H1 (cell line): ENCODE data around the gene ZNF346. TPM values are rescaled to one million over a fixed set of nuclear protein-coding genes. Genes with fewer than 3 reads are reported as not detected.

Experiments used
- CTCF ChIA-PET: fragments of 300-600 bp; sonication (Branson Sonifier 250); formaldehyde crosslinking; loops from one replicate; lab custom pipeline; 2021; ENCODE audit not compliant: partially characterized antibody; lab: Charles Lee
- POLR2A ChIA-PET: fragments of 300-600 bp; sonication (Branson Sonifier 250); formaldehyde crosslinking; loops from one replicate; lab custom pipeline; 2021; ENCODE audit warnings: inconsistent platforms; ENCODE audit not compliant: partially characterized antibody; lab: Charles Lee
- DNase-seq, 2 experiments: peaks; one replicate each; pipeline versions ENCODE4 v3.0.0 to v3.0.0-alpha.2; 2010 to 2022; ENCODE audit warnings: low spot score in 2 of 2, low read depth in 1 of 2, mixed read lengths in 1 of 2
- FAIRE-seq: peaks from 2 replicates; lab custom pipeline; 2011; peaks lifted over from hg19 to GRCh38; lab: Jason Lieb, UNC
- H2AFZ ChIP-seq: 2 replicates; pipeline ENCODE4 v1.8.1; 2012; ENCODE audit warnings: low read length, inconsistent platforms
- H2AK5ac ChIP-seq: 2 replicates; pipeline ENCODE4 v1.6.1; 2013; ENCODE audit warnings: low read depth, low read length
- H2BK120ac ChIP-seq: replicated peaks from 2 replicates; pipeline ENCODE3; 2013; ENCODE audit warnings: low read depth, low read length, inconsistent platforms
- H2BK12ac ChIP-seq: 2 replicates; pipeline ENCODE4 v1.6.1; 2013; ENCODE audit warnings: low read depth, low read length
- H2BK15ac ChIP-seq: 2 replicates; pipeline ENCODE4 v1.6.1; 2013; ENCODE audit warnings: low read length
- H2BK20ac ChIP-seq: 2 replicates; pipeline ENCODE4 v1.6.1; 2013; ENCODE audit warnings: low read length
- H2BK5ac ChIP-seq: 2 replicates; pipeline ENCODE4 v1.6.1; 2013; ENCODE audit warnings: low read depth, low read length
- H3K14ac ChIP-seq: 2 replicates; pipeline ENCODE4 v1.6.1; 2013; ENCODE audit warnings: inconsistent platforms; ENCODE audit not compliant: insufficient read length
- H3K18ac ChIP-seq: 2 replicates; pipeline ENCODE4 v1.6.1; 2013; ENCODE audit warnings: low read length; ENCODE audit errors: extremely low read depth
- H3K23ac ChIP-seq: 2 replicates; pipeline ENCODE4 v1.6.1; 2013; ENCODE audit warnings: inconsistent platforms; ENCODE audit not compliant: insufficient read length
- H3K23me2 ChIP-seq: 2 replicates; pipeline ENCODE4 v1.6.1; 2013; ENCODE audit warnings: low read depth, low read length
- H3K27ac ChIP-seq: 2 replicates; pipeline ENCODE4 v1.6.1; 2011; ENCODE audit warnings: low read depth, low read length, inconsistent platforms
- H3K27me3 ChIP-seq, 4 experiments: replicated peaks in 1 of 4; 1 replicate in 1 of 4; 2 replicates in 3 of 4; pipeline versions ENCODE4 v1.6.1 to v1.8.1; 2011 to 2013; ENCODE audit warnings: low read length in 3 of 4, mild to moderate bottlenecking in 3 of 4, inconsistent platforms in 2 of 4, mixed read lengths in 2 of 4, moderate library complexity in 1 of 4; ENCODE audit not compliant: control insufficient read depth in 3 of 4, insufficient read depth in 3 of 4; ENCODE audit errors: extremely low read depth in 1 of 4
- H3K36me3 ChIP-seq, 4 experiments: 2 replicates each; pipeline versions ENCODE4 v1.6.1 to v1.8.1; 2011 to 2013; ENCODE audit warnings: mild to moderate bottlenecking in 4 of 4, low read length in 3 of 4, moderate library complexity in 2 of 4, control low read depth in 1 of 4, inconsistent platforms in 1 of 4; ENCODE audit not compliant: insufficient read depth in 4 of 4, control insufficient read depth in 2 of 4
- H3K4ac ChIP-seq: replicated peaks from 2 replicates; pipeline ENCODE3; 2013; ENCODE audit warnings: low read length, low read depth, mixed read lengths, inconsistent platforms; ENCODE audit not compliant: insufficient read length
- H3K4me1 ChIP-seq, 4 experiments: replicated peaks in 1 of 4; 1 replicate in 1 of 4; 2 replicates in 3 of 4; pipeline versions ENCODE4 v1.6.1 to v1.8.1; 2011 to 2013; ENCODE audit warnings: low read length in 3 of 4, inconsistent platforms in 2 of 4, mixed read lengths in 1 of 4; ENCODE audit not compliant: insufficient read depth in 4 of 4, control insufficient read depth in 3 of 4
- H3K4me2 ChIP-seq, 2 experiments: 2 replicates each; pipeline versions ENCODE4 v1.6.1 to v1.8.1; 2011 to 2013; ENCODE audit warnings: low read depth in 2 of 2, low read length in 2 of 2, control low read depth in 1 of 2, inconsistent platforms in 1 of 2, mild to moderate bottlenecking in 1 of 2; ENCODE audit not compliant: insufficient read depth in 1 of 2
- H3K4me3 ChIP-seq, 4 experiments: fragments of 200-600, 300-600 bp in 1 of 4; sonication (generic), shearing (Covaris generic), sonication (Bioruptor Twin) in 1 of 4; 2 replicates each; pipeline versions ENCODE4 v1.5.1 to v1.8.1; 2011 to 2016; ENCODE audit warnings: low read length in 4 of 4, low read depth in 3 of 4, control low read depth in 2 of 4, inconsistent platforms in 2 of 4, mild to moderate bottlenecking in 2 of 4, mixed read lengths in 1 of 4, moderate library complexity in 1 of 4; ENCODE audit not compliant: insufficient read depth in 2 of 4; ENCODE audit errors: extremely low read depth in 1 of 4
- H3K56ac ChIP-seq: replicated peaks from 2 replicates; pipeline ENCODE3; 2013; ENCODE audit warnings: low read depth, mild to moderate bottlenecking, mixed read lengths, low read length, inconsistent platforms; ENCODE audit not compliant: insufficient read length
- H3K79me1 ChIP-seq: 2 replicates; pipeline ENCODE4 v1.6.1; 2013; ENCODE audit warnings: low read depth, low read length, control low read depth
- H3K79me2 ChIP-seq, 2 experiments: 2 replicates each; pipeline versions ENCODE4 v1.6.1 to v1.8.1; 2012 to 2013; ENCODE audit warnings: low read length in 2 of 2, mild to moderate bottlenecking in 2 of 2, inconsistent platforms in 1 of 2; ENCODE audit not compliant: insufficient read depth in 2 of 2, control insufficient read depth in 1 of 2
- H3K9ac ChIP-seq, 4 experiments: replicated peaks in 1 of 4; 1 replicate in 1 of 4; 2 replicates in 3 of 4; pipeline versions ENCODE4 v1.6.1 to v1.8.1; 2011 to 2013; ENCODE audit warnings: low read depth in 3 of 4, low read length in 3 of 4, control low read depth in 2 of 4, mild to moderate bottlenecking in 2 of 4, moderate library complexity in 2 of 4, inconsistent platforms in 1 of 4; ENCODE audit errors: extremely low read depth in 1 of 4
- H3K9me3 ChIP-seq, 2 experiments: 2 replicates each; pipeline versions ENCODE4 v1.6.1 to v1.8.1; 2012 to 2013; ENCODE audit warnings: mild to moderate bottlenecking in 2 of 2, moderate library complexity in 2 of 2, control low read depth in 1 of 2, inconsistent platforms in 1 of 2, low read depth in 1 of 2, low read length in 1 of 2, mixed read lengths in 1 of 2; ENCODE audit not compliant: insufficient read depth in 2 of 2
- H4K20me1 ChIP-seq, 2 experiments: replicated peaks in 1 of 2; 2 replicates each; pipeline versions ENCODE3 to v1.8.1; 2011 to 2013; ENCODE audit warnings: inconsistent platforms in 2 of 2, low read length in 2 of 2, mild to moderate bottlenecking in 1 of 2; ENCODE audit not compliant: insufficient read depth in 2 of 2, control insufficient read depth in 1 of 2
- H4K5ac ChIP-seq: 2 replicates; pipeline ENCODE4 v1.6.1; 2013; ENCODE audit warnings: low read length, low read depth, mixed read lengths, inconsistent platforms; ENCODE audit not compliant: insufficient read length
- H4K8ac ChIP-seq: 2 replicates; pipeline ENCODE4 v1.8.0; 2013; ENCODE audit warnings: mild to moderate bottlenecking, moderate library complexity, low read length, inconsistent platforms; ENCODE audit not compliant: insufficient read depth; ENCODE audit errors: extremely low read depth
- H4K91ac ChIP-seq: replicated peaks from 2 replicates; pipeline ENCODE3; 2013; ENCODE audit warnings: low read length, mixed read lengths, inconsistent platforms; ENCODE audit not compliant: insufficient read length
- ATF2 ChIP-seq: IDR thresholded peaks from 2 replicates; pipeline ENCODE4 v1.6.1; 2012; ENCODE audit warnings: low read length, inconsistent platforms
- E2F6 ChIP-seq: IDR thresholded peaks from 2 replicates; pipeline ENCODE4 v1.6.1; 2012; ENCODE audit warnings: inconsistent platforms
- EGR1 ChIP-seq: IDR thresholded peaks from 2 replicates; pipeline ENCODE4 v1.6.1; 2011; ENCODE audit warnings: low read depth, low read length, borderline replicate concordance
- EZH2 ChIP-seq: fragments of 200-600 bp; sonication (generic); IDR thresholded peaks from 2 replicates; pipeline ENCODE4 v1.7.1; 2012; ENCODE audit warnings: low read depth, mild to moderate bottlenecking, moderate library complexity, low read length, inconsistent platforms; ENCODE audit not compliant: severe bottlenecking
- FOSL1 ChIP-seq: IDR thresholded peaks from 2 replicates; pipeline ENCODE4 v1.6.1; 2011; ENCODE audit warnings: mild to moderate bottlenecking, low read depth, low read length, moderate library complexity; ENCODE audit not compliant: insufficient read depth
- KDM4A ChIP-seq: IDR thresholded peaks from one replicate; pipeline ENCODE4 v1.7.1; 2012; ENCODE audit warnings: low read depth, mild to moderate bottlenecking, moderate library complexity, low read length, inconsistent platforms; ENCODE audit not compliant: severe bottlenecking
- POLR2A ChIP-seq, 2 experiments: IDR thresholded peaks; 1 replicate in 1 of 2; 2 replicates in 1 of 2; pipeline ENCODE4 v1.6.1; 2011; ENCODE audit warnings: low read depth in 2 of 2, low read length in 2 of 2, mild to moderate bottlenecking in 2 of 2; ENCODE audit errors: control extremely low read depth in 1 of 2
- RFX5 ChIP-seq: IDR thresholded peaks from 2 replicates; pipeline ENCODE4 v1.6.1; 2011; ENCODE audit warnings: low read depth, low read length, improper control_type of control experiment, borderline replicate concordance
- SIX5 ChIP-seq: IDR thresholded peaks from 2 replicates; pipeline ENCODE4 v1.6.1; 2011; ENCODE audit warnings: mild to moderate bottlenecking, low read depth, low read length
- SP1 ChIP-seq: IDR thresholded peaks from 2 replicates; pipeline ENCODE4 v1.6.1; 2011; ENCODE audit warnings: low read depth, low read length
- SP2 ChIP-seq: IDR thresholded peaks from 2 replicates; pipeline ENCODE4 v1.6.1; 2012; ENCODE audit warnings: mild to moderate bottlenecking, low read length, inconsistent platforms
- YY1 ChIP-seq: IDR thresholded peaks from 2 replicates; pipeline ENCODE4 v1.6.1; 2011; ENCODE audit warnings: low read depth, mild to moderate bottlenecking, low read length
- WGBS, 2 experiments: shearing (Covaris generic) in 1 of 2; methylation state at CpG; one replicate each; pipeline versions ENCODE4 v1.1.6 to v1.1.7; 2013 to 2015; ENCODE audit warnings: low lambda C conversion rate in 2 of 2, mixed read lengths in 2 of 2, inconsistent platforms in 1 of 2, low coverage in 1 of 2, missing lambda C conversion rate in 1 of 2; ENCODE audit not compliant: insufficient replicate concordance in 2 of 2, insufficient coverage in 1 of 2, insufficient read length in 1 of 2; ENCODE audit errors: extremely low coverage in 1 of 2, missing lambda C conversion rate in 1 of 2; 5-methylcytosine and 5-hydroxymethylcytosine counted together
- polyA plus RNA-seq, 7 experiments: library from polyadenylated mRNA; depleted of rRNA in 3 of 7; stranded (reverse) in 5 of 7; unstranded in 2 of 7; fragments of >200 nt in 5 of 7; fragments of 200-250 nt in 2 of 7; gene quantifications; 1 replicate in 5 of 7; 2 replicates in 1 of 7; 4 replicates in 1 of 7; pipeline versions ENCODE4 v1.2.1 to v1.2.3, GENCODE V29; 2011 to 2013; ENCODE audit warnings: missing spikeins in 2 of 7, mixed read lengths in 2 of 7
- total RNA-seq: library from RNA; stranded (reverse); fragmentation: NEBNext Ultra II Directional; extraction: Animal tissue kit (Norgen Biotek cat#: 25700); gene quantifications from 2 replicates; pipeline ENCODE4 v1.2.1, GENCODE V29; 2021

Gene ZNF346
- total and polyA plus RNA-seq, 2 of the 8 experiments (the other 6 are each of a cell fraction or from before 2014, with no cell fraction given): 19.9 to 20.8 TPM

- H2BK15ac ChIP-seq: no peak overlapping the region
- ChIA-PET POLR2A (interaction anchor here (1.1 kb wide), 1 partner anchor 15 kb away, joined by 4 read pairs; no protein-coding TSS in a partner anchor), CTCF (interaction anchor here (1.2 to 11.9 kb wide), 5 partner anchors 10 to 236 kb away, joined by 3 to 164 read pairs (median 4); no protein-coding TSS in a partner anchor)
- H2BK12ac ChIP-seq: peak overlapping the region; percentile 11; the same call in 1 of the 2 replicates
- no peak overlapping the region for H3K4me3 ChIP-seq
- DNase-seq (no peak), FAIRE-seq (no peak)
- H3K27me3 ChIP-seq: no peaks in the 10 kb centered on the region; a peak in 1 of 7 replicates
- peaks cover 2% of the 10 kb centered on the region for H3K79me1 ChIP-seq
- no peak overlapping the region for H3K9ac ChIP-seq
- H2BK5ac ChIP-seq: no peak overlapping the region
- no peak overlapping the region for H4K8ac ChIP-seq
- H3K4me2 ChIP-seq: no peak overlapping the region; a peak in 1 of 4 replicates
- H4K5ac ChIP-seq: no peak overlapping the region
- TF ChIP-seq SIX5: no peak
- TF ChIP-seq KDM4A: no peak
- no peak for TF ChIP-seq RFX5
- no peak for TF ChIP-seq FOSL1
- no peak for TF ChIP-seq YY1
- no peak for TF ChIP-seq E2F6
- TF ChIP-seq SP1: no peak
- TF ChIP-seq SP2: no peak
- TF ChIP-seq ATF2: no peak
- TF ChIP-seq EGR1: no peak
- TF ChIP-seq POLR2A (IDR thresholded peaks at IDR 0.05; ENCODE audit: control extremely low read depth in 1 of 2, low read depth in 2 of 2, low read length in 2 of 2): no peak
- no peak for TF ChIP-seq EZH2
- H2AFZ ChIP-seq: no peak overlapping the region
- no peaks in the 10 kb centered on the region for H3K36me3 ChIP-seq
- no peak overlapping the region for H3K23ac ChIP-seq
- no peak overlapping the region for H3K4ac ChIP-seq
- H4K91ac ChIP-seq: no peak overlapping the region
- peaks cover 8% of the 10 kb centered on the region for H3K23me2 ChIP-seq
- H3K4me1 ChIP-seq: peaks cover 0 to 13% (median 8%) of the 10 kb centered on the region in 4 experiments; a peak in 5 of 7 replicates
- H4K20me1 ChIP-seq: no peaks in the 10 kb centered on the region
- H3K18ac ChIP-seq: no peak overlapping the region
- H3K79me2 ChIP-seq: peaks cover 0 to 2% of the 10 kb centered on the region in 2 experiments; a peak in 1 of 4 replicates
- 92% methylated on average over 4 of the region's 4 CpGs; no CpG with 5 or more reads in 1 of the 2 experiments for WGBS, 2 experiments
- no peak overlapping the region for H3K56ac ChIP-seq
- no peaks in the 10 kb centered on the region for H3K9me3 ChIP-seq
- H2BK120ac ChIP-seq: no peak overlapping the region
- no peak overlapping the region for H2BK20ac ChIP-seq
- no peak overlapping the region for H2AK5ac ChIP-seq
- no peak overlapping the region for H3K27ac ChIP-seq
- no peak overlapping the region for H3K14ac ChIP-seq
Observed at GRCh38 chr5:177083357-177083756, 60.9 kb downstream of the ZNF346 start.
